ENCODE measurements around the gene DAD1.
"Not testable (repeated sequence)": the region's sequence is repeated elsewhere in the genome, so short reads cannot be mapped to it uniquely, and the experiment has no call there.

Gene DAD1

GRCh38 chr14:22551605-22551997 lies 37.4 kb downstream of the DAD1 start:
- no peak for DNase-seq

- no peak for DNase-seq
Measured at GRCh38 chr14:22549981-22550673, 38.9 kb downstream of the DAD1 start.

- no peak for DNase-seq
Measured at GRCh38 chr14:22549324-22549962, 39.6 kb downstream of the DAD1 start.

- no peak for DNase-seq
Measured at GRCh38 chr14:22547948-22548750, 40.9 kb downstream of the DAD1 start.

GRCh38 chr14:22547313-22547947 lies 41.6 kb downstream of the DAD1 start:
- DNase-seq: no peak

GRCh38 chr14:22546722-22547071 lies 42.3 kb downstream of the DAD1 start:
- DNase-seq: no peak

- DNase-seq: no peak
Measured at GRCh38 chr14:22545842-22546721, 42.9 kb downstream of the DAD1 start.

- no peak for DNase-seq
Measured at GRCh38 chr14:22544881-22545420, 44.1 kb downstream of the DAD1 start.

GRCh38 chr14:22544406-22544805 lies 44.6 kb downstream of the DAD1 start:
- no peak for DNase-seq

GRCh38 chr14:22543570-22544357 lies 45.3 kb downstream of the DAD1 start:
- DNase-seq: not testable (repeated sequence)

GRCh38 chr14:22542360-22542759 lies 46.7 kb downstream of the DAD1 start:
- no peak for DNase-seq

- no peak for DNase-seq
Measured at GRCh38 chr14:22541721-22542120, 47.3 kb downstream of the DAD1 start.

GRCh38 chr14:22540811-22541360 lies 48.1 kb downstream of the DAD1 start:
- no peak for DNase-seq

- no peak for DNase-seq
Measured at GRCh38 chr14:22540293-22540692, 48.7 kb downstream of the DAD1 start.

- no peak for DNase-seq
Measured at GRCh38 chr14:22539831-22540230, 49.2 kb downstream of the DAD1 start.

- no peak for DNase-seq
Measured at GRCh38 chr14:22538671-22539228, 50.3 kb downstream of the DAD1 start.

- no peak for DNase-seq
Measured at GRCh38 chr14:22537436-22538310, 51.4 kb downstream of the DAD1 start.

- no peak for DNase-seq
Measured at GRCh38 chr14:22536853-22537338, 52.1 kb downstream of the DAD1 start.

- DNase-seq: no peak
Measured at GRCh38 chr14:22535916-22536315, 53.1 kb downstream of the DAD1 start.

Measured in NCI-H2081 (cell line).